T-helper 9 cell (primary cell): ENCODE results near the gene SET.
A peak's percentile ranks its signal among the peaks of the same experiment; 100 is the strongest.
"Not testable (repeated sequence)": the region's sequence is repeated elsewhere in the genome, so short reads cannot be mapped to it uniquely, and the experiment has no call there.

Experiments used
- DNase-seq: peaks from one replicate; pipeline ENCODE4 v3.0.0-alpha.2; 2020

SET gene

GRCh38 chr9:128687453-128687852 is 1.6 kb upstream of the SET start:
- no peak for DNase-seq

- DNase-seq = peak; percentile 57
Observed at GRCh38 chr9:128689293-128689774, 312 bp downstream of the SET start.

- DNase-seq = peak; percentile 56
Observed at GRCh38 chr9:128689820-128690683, 1.0 kb downstream of the SET start.

GRCh38 chr9:128690684-128691034 is 1.6 kb downstream of the SET start:
- no peak for DNase-seq

GRCh38 chr9:128693738-128694137 is 4.7 kb downstream of the SET start:
- DNase-seq = not testable (repeated sequence)

GRCh38 chr9:128694344-128694743 is 5.3 kb downstream of the SET start:
- no peak for DNase-seq

- no peak for DNase-seq
Observed at GRCh38 chr9:128696923-128697707, 8.1 kb downstream of the SET start.

GRCh38 chr9:128699096-128699795 is 10.2 kb downstream of the SET start:
- not testable (repeated sequence) for DNase-seq

GRCh38 chr9:128701227-128701854 is 12.3 kb downstream of the SET start:
- DNase-seq = no peak

- DNase-seq = peak; percentile 93
Observed at GRCh38 chr9:128702445-128702948, 13.5 kb downstream of the SET start, which contains the start of gene PKN3. Gene PKN3, plus strand, starts transcription at chr9:128702503. Its CDS starts 413 bp downstream, at chr9:128702916.

- no peak for DNase-seq
Observed at GRCh38 chr9:128702949-128703615, 14.1 kb downstream of the SET start.

GRCh38 chr9:128703616-128704355 is 14.8 kb downstream of the SET start:
- DNase-seq = no peak

- DNase-seq = no peak
Observed at GRCh38 chr9:128704356-128704670, 15.3 kb downstream of the SET start.

GRCh38 chr9:128705051-128705965 is 16.3 kb downstream of the SET start:
- no peak for DNase-seq

GRCh38 chr9:128706045-128706444 is 17.0 kb downstream of the SET start:
- DNase-seq = no peak

GRCh38 chr9:128706671-128707381 is 17.8 kb downstream of the SET start:
- no peak for DNase-seq

- no peak for DNase-seq
Observed at GRCh38 chr9:128707446-128707845, 18.4 kb downstream of the SET start.

- no peak for DNase-seq
Observed at GRCh38 chr9:128712451-128713410, 23.7 kb downstream of the SET start.
